Loucy (cell line): ENCODE data around the gene ACTR1A.

Experiments used
- H2AFZ ChIP-seq: fragments of 200-600 bp; sonication (generic); 2 replicates; pipeline ENCODE4 v1.6.0; 2016; ENCODE audit warnings: antibody characterized with exemption, mild to moderate bottlenecking, low read length, moderate library complexity
- H3F3A ChIP-seq: fragments of 200-600 bp; 2 replicates; pipeline ENCODE4 v1.6.0; 2016; ENCODE audit warnings: antibody characterized with exemption, low read depth, mild to moderate bottlenecking
- H3K27me3 ChIP-seq: fragments of 200-600 bp; sonication (generic); 2 replicates; pipeline ENCODE4 v1.6.1; 2014; ENCODE audit warnings: low read length, mild to moderate bottlenecking; ENCODE audit not compliant: insufficient read depth, poor library complexity, severe bottlenecking
- H3K36me3 ChIP-seq: fragments of 200-600 bp; sonication (generic); 2 replicates; pipeline ENCODE4 v1.6.1; 2016; ENCODE audit warnings: low read length; ENCODE audit not compliant: insufficient read depth
- H3K4me1 ChIP-seq: fragments of 200-600 bp; sonication (generic); 2 replicates; pipeline ENCODE4 v1.5.1; 2014; ENCODE audit warnings: low read length, mild to moderate bottlenecking; ENCODE audit not compliant: insufficient read depth, poor library complexity, severe bottlenecking
- H3K4me2 ChIP-seq: fragments of 200-600 bp; sonication (generic); 2 replicates; pipeline ENCODE4 v1.6.0; 2014; ENCODE audit warnings: antibody characterized with exemption, low read length, low read depth, mild to moderate bottlenecking; ENCODE audit not compliant: poor library complexity, severe bottlenecking
- H3K4me3 ChIP-seq: fragments of 200-600 bp; sonication (generic); 2 replicates; pipeline ENCODE4 v1.5.1; 2014; ENCODE audit warnings: low read length, mild to moderate bottlenecking, mixed read lengths; ENCODE audit not compliant: poor library complexity, severe bottlenecking
- H3K79me2 ChIP-seq: fragments of 200-600 bp; sonication (generic); 2 replicates; pipeline ENCODE4 v1.6.1; 2014; ENCODE audit warnings: low read length; ENCODE audit not compliant: insufficient read depth
- H3K9ac ChIP-seq: fragments of 200-600 bp; sonication (generic); 2 replicates; pipeline ENCODE4 v1.6.0; 2014; ENCODE audit warnings: mild to moderate bottlenecking, low read depth, low read length, moderate library complexity; ENCODE audit not compliant: poor library complexity, severe bottlenecking
- H3K9me2 ChIP-seq: fragments of 200-600 bp; sonication (generic); replicated peaks from 2 replicates; pipeline ENCODE4 v1.6.1; 2016; ENCODE audit warnings: low read depth, low read length, mixed read lengths
- H3K9me3 ChIP-seq: fragments of 200-600 bp; sonication (generic); 2 replicates; pipeline ENCODE4 v1.6.1; 2014; ENCODE audit warnings: mild to moderate bottlenecking, antibody characterized with exemption, low read length, low read depth; ENCODE audit not compliant: insufficient read depth
- H4K20me1 ChIP-seq: fragments of 200-600 bp; sonication (generic); 2 replicates; pipeline ENCODE4 v1.6.0; 2014; ENCODE audit warnings: antibody characterized with exemption, low read length, mild to moderate bottlenecking; ENCODE audit not compliant: insufficient read depth, poor library complexity, severe bottlenecking
- CTCF ChIP-seq: fragments of 200-600 bp; sonication (generic); conservative IDR thresholded peaks from 2 replicates; pipeline ENCODE4 v1.5.1; 2014; ENCODE audit warnings: mild to moderate bottlenecking, antibody characterized with exemption, low read length
- EZH2phosphoT487 ChIP-seq: fragments of 200-600 bp; IDR thresholded peaks from 2 replicates; pipeline ENCODE4 v1.6.1; 2018; ENCODE audit warnings: antibody characterized with exemption, mild to moderate bottlenecking, moderate library complexity, borderline replicate concordance

ACTR1A gene

GRCh38 chr10:102534333-102534732 lies 31.8 kb upstream of the ACTR1A start:
- Histone ChIP-seq H2AFZ (no peak overlapping the region), H3K4me1 (no peaks in the 10 kb centered on the region), H3F3A (no peaks in the 10 kb centered on the region), H3K9ac (no peak overlapping the region), H3K36me3 (no peaks in the 10 kb centered on the region), H3K9me2 (no peaks in the 10 kb centered on the region), H3K4me3 (no peak overlapping the region), H3K9me3 (no peaks in the 10 kb centered on the region), H3K4me2 (no peak overlapping the region), H4K20me1 (no peaks in the 10 kb centered on the region), H3K27me3 (no peaks in the 10 kb centered on the region), H3K79me2 (no peaks in the 10 kb centered on the region)
- TF ChIP-seq EZH2phosphoT487 (no peak), CTCF (no peak)

- Histone ChIP-seq H4K20me1 (no peaks in the 10 kb centered on the region), H3K36me3 (peaks cover 22% of the 10 kb centered on the region; the same call in 1 of the 2 replicates), H3K9me3 (no peaks in the 10 kb centered on the region), H3K27me3 (no peaks in the 10 kb centered on the region), H3K9me2 (no peaks in the 10 kb centered on the region), H3F3A (no peaks in the 10 kb centered on the region), H3K4me3 (no peak overlapping the region), H3K4me2 (no peak overlapping the region), H3K4me1 (no peaks in the 10 kb centered on the region), H2AFZ (no peak overlapping the region), H3K79me2 (no peaks in the 10 kb centered on the region), H3K9ac (no peak overlapping the region)
- no peak for TF ChIP-seq CTCF
- TF ChIP-seq EZH2phosphoT487: no peak
Observed at GRCh38 chr10:102527546-102527945, 25.0 kb upstream of the ACTR1A start.

GRCh38 chr10:102524746-102525145 lies 22.2 kb upstream of the ACTR1A start:
- no peaks in the 10 kb centered on the region for H3F3A ChIP-seq
- no peaks in the 10 kb centered on the region for H3K4me1 ChIP-seq
- peaks cover 22% of the 10 kb centered on the region; the same call in 1 of the 2 replicates for H3K36me3 ChIP-seq
- H3K4me2 ChIP-seq: no peak overlapping the region
- no peaks in the 10 kb centered on the region for H3K27me3 ChIP-seq
- H3K9me3 ChIP-seq: no peaks in the 10 kb centered on the region
- H3K79me2 ChIP-seq: no peaks in the 10 kb centered on the region
- no peak overlapping the region for H2AFZ ChIP-seq
- no peaks in the 10 kb centered on the region for H3K9me2 ChIP-seq
- no peak overlapping the region for H3K9ac ChIP-seq
- TF ChIP-seq CTCF: no peak
- no peak for TF ChIP-seq EZH2phosphoT487
- no peak overlapping the region for H3K4me3 ChIP-seq
- no peaks in the 10 kb centered on the region for H4K20me1 ChIP-seq
